ENCODE results near the gene GPA33. TPM values are rescaled to one million over a fixed set of nuclear protein-coding genes. Genes with fewer than 3 reads are reported as not detected.

Gene GPA33, protein sequence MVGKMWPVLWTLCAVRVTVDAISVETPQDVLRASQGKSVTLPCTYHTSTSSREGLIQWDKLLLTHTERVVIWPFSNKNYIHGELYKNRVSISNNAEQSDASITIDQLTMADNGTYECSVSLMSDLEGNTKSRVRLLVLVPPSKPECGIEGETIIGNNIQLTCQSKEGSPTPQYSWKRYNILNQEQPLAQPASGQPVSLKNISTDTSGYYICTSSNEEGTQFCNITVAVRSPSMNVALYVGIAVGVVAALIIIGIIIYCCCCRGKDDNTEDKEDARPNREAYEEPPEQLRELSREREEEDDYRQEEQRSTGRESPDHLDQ
- polyA plus RNA-seq (ENCODE audit: low read depth in 6 of 6) = 10 to 100 TPM in 1 of 6 donors, 1 to 10 TPM in 5; 3.4 to 14.6 (median 5.7) TPM

DNA sequence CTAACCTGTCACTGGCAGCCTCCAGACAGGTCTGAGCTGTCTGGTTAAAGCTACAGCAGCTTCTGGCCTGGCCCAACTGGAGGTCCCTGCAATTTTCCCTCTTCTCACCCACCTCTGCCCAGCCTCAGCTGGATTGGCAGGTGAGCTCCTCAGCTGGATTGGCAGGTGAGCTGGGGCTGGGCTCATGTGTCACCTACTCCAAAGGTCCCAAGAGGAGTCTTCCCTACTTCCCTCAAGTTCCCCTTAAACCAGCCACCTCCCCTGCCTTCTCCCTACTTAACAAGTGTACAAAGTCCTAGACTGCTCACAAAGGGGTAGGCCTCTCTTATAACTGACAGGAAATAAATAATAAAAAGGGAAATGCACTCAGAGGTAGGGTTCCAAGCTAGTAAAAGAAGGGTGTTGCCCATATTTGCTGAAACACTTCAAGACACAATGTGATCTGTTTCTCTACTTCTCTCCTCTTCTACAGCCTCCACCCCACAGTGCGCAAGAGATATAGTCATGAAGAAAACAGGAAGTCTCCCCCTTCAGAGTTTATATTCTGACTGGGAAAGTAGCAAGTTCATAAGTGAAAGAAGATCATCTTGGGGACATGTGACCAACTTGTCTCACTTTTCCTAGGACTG lies at the start of gene GPA33:
GPA33 (minus strand) TSS at position 64 of the 629 bp plus-strand sequence. CDS start 90 bp downstream, outside the sequence.
- H3K4me3 Mint-ChIP-seq = peak within 1 kb of the TSS in 7 of 8 donors; percentile 69 to 88 (median 77)
- DNase-seq (peak; percentile 66), ATAC-seq (ENCODE audit: low read depth in 2 of 2) (peak; percentile 96 to 97)
- H3K36me3 Mint-ChIP-seq = peaks cover 0 to 7% of the 10 kb centered on the region in 2 donors
- peaks cover 0 to 2% (median 0%) of the 10 kb centered on the region in 7 donors for H3K9me3 Mint-ChIP-seq
- H3K4me1 Mint-ChIP-seq = peaks cover 17 to 24% (median 24%) of the 10 kb centered on the region in 3 donors
- peaks cover 7 to 11% (median 9%) of the 10 kb centered on the region in 3 donors for H3K27me3 Mint-ChIP-seq
- H3K27ac Mint-ChIP-seq = peak within 1 kb of the TSS; percentile 85 to 98 (median 97)

DNA sequence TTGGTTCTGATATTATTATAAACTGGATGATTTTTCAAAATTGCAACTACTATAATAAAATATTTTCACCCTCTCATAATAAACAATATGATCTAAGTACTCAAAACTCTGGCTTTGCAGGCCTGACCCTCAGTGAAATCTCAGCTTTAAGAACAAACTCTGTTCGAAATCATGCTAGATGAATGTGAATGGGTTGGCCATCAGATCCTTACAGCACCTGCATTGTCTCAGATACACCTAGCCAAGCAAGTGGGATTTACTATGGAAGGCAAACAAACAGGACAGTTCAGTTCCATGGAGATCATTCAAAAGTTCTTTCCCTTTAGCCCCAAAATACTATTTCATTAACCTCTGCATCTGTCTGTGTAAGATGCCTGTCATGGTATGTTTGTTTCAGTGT lies 48.5 kb upstream of the GPA33 start:
- Mint-ChIP-seq H3K36me3 (peaks cover 0 to 5% of the 10 kb centered on the region in 2 donors), H3K9me3 (peaks cover 0 to 12% (median 6%) of the 10 kb centered on the region in 7 donors), H3K27me3 (peaks cover 15 to 22% (median 21%) of the 10 kb centered on the region in 3 donors), H3K4me1 (no peaks in the 10 kb centered on the region), H3K27ac (no peak overlapping the region), H3K4me3 (no peak overlapping the region)
- no peak for ATAC-seq (ENCODE audit: low read depth in 2 of 2)
- no peak for DNase-seq

DNA sequence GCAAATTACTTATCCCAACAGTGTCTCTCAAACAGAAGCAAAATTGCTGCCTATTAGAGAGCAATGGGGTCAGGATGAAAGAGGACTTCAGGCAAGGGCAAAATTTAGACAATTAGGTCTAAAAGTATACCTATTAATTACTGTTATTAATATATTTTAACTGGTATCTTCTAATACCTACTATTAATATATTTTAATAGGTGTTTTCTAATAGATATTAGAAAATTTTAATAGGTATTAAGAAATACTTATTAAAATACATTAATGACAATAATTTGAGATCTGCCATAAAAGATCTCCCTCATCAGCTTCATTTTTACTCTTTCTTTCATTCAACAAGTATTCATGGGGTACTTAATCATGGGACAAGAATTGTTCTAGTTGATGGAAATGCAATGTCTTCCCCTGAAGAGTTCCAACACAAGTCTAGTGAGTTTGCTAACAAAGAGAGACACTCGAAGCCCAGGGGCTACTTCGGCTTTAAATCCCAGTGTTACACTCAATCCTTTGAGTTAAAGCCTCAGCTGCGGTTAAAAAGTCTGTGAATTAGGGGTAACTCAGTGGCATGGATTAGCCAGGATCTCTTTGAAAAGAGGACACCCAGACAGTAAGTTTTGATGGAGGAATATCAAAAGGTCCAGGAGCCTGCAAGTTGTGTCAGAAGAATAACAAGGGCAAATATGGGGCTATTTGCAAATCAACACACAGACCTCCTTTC lies 47.8 kb upstream of the GPA33 start:
- peaks cover 0 to 5% (median 0%) of the 10 kb centered on the region in 3 donors for H3K4me1 Mint-ChIP-seq
- DNase-seq (no peak), ATAC-seq (ENCODE audit: low read depth in 2 of 2) (no peak)
- H3K27me3 Mint-ChIP-seq = peaks cover 15 to 23% (median 16%) of the 10 kb centered on the region in 3 donors
- H3K27ac Mint-ChIP-seq = no peak overlapping the region
- no peaks in the 10 kb centered on the region for H3K36me3 Mint-ChIP-seq
- peaks cover 0 to 12% (median 3%) of the 10 kb centered on the region in 7 donors for H3K9me3 Mint-ChIP-seq
- H3K4me3 Mint-ChIP-seq = no peak overlapping the region

DNA sequence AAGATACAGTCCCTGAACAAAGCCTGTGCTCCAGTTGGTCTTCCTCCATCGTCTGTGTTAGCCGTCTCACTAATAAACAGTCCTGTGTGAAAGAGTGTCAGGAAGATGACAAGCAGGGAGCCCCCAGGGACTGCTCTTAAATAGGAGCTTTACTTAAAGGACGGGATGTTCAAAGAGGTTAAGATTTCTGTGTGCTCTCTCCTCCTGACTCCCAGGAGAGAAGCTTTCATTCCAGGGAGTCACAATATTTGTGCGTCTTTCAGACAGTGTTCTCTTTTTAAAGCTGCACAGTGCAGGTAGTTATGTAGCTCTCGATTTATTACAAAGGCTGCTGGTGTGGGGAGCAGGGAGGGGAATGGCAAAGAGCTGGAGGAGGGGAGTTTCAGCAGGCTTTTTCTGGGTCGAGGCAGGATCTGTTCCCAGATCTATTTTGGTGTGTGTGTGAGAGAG lies 47.2 kb upstream of the GPA33 start:
- peaks cover 0 to 10% (median under 1%) of the 10 kb centered on the region in 7 donors for H3K9me3 Mint-ChIP-seq
- no peak for ATAC-seq (ENCODE audit: low read depth in 2 of 2)
- H3K27ac Mint-ChIP-seq = no peak overlapping the region
- peaks cover 15 to 23% (median 16%) of the 10 kb centered on the region in 3 donors for H3K27me3 Mint-ChIP-seq
- DNase-seq = no peak
- peaks cover 0 to 8% (median 0%) of the 10 kb centered on the region in 3 donors for H3K4me1 Mint-ChIP-seq
- H3K36me3 Mint-ChIP-seq = no peaks in the 10 kb centered on the region
- no peak overlapping the region for H3K4me3 Mint-ChIP-seq

DNA sequence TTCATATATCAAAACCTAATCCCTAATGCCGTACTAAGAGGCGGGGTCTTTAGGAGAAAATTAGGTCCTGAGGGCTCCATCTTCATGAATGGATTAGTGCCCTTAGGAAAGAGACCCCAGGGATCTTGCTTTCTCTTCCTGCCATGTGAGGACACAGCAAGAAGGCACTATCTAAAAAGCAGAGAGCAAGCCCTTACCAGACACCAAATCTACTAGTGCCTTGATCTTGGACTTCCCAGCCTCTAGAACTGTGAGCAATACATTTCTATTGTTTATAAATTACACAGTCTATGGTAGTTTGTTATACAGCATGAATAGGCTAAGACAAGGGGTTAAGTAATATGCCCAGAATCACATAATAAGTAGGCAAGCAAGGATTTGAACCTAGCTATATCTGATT lies 46.6 kb upstream of the GPA33 start:
- DNase-seq (no peak), ATAC-seq (ENCODE audit: low read depth in 2 of 2) (no peak)
- Mint-ChIP-seq H3K9me3 (peaks cover 0 to 6% (median 0%) of the 10 kb centered on the region in 7 donors), H3K4me3 (no peak overlapping the region), H3K4me1 (peaks cover 0 to 11% (median 0%) of the 10 kb centered on the region in 3 donors), H3K27me3 (peaks cover 15 to 23% (median 16%) of the 10 kb centered on the region in 3 donors), H3K27ac (no peak overlapping the region), H3K36me3 (no peaks in the 10 kb centered on the region)

DNA sequence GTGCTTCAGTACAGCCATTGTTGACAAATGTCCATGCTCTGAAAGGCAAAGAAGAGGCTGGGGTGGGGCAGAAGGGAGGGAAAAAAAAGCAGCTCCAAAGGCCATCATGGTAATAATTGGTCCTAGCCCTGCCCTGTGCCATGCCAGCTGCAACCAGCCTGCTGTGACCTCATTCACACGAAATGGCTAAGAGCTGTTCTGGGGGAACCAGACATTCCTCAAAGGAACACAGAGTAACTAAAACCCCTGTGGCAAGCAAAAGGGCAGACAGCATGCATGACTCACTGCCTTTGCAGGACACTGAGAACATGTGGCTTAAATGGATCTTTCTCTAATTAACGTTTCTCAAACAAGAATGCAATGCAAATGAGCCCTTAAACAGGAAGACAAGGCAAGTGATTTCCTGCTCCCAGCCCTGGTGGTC lies 46.0 kb upstream of the GPA33 start:
- H3K27ac Mint-ChIP-seq = no peak overlapping the region
- H3K4me1 Mint-ChIP-seq = peaks cover 0 to 11% (median 0%) of the 10 kb centered on the region in 3 donors
- H3K27me3 Mint-ChIP-seq = peaks cover 15 to 23% (median 16%) of the 10 kb centered on the region in 3 donors
- no peaks in the 10 kb centered on the region for H3K36me3 Mint-ChIP-seq
- peaks cover 0 to 6% (median 0%) of the 10 kb centered on the region in 7 donors for H3K9me3 Mint-ChIP-seq
- DNase-seq = no peak
- no peak for ATAC-seq (ENCODE audit: low read depth in 2 of 2)
- H3K4me3 Mint-ChIP-seq = no peak overlapping the region

DNA sequence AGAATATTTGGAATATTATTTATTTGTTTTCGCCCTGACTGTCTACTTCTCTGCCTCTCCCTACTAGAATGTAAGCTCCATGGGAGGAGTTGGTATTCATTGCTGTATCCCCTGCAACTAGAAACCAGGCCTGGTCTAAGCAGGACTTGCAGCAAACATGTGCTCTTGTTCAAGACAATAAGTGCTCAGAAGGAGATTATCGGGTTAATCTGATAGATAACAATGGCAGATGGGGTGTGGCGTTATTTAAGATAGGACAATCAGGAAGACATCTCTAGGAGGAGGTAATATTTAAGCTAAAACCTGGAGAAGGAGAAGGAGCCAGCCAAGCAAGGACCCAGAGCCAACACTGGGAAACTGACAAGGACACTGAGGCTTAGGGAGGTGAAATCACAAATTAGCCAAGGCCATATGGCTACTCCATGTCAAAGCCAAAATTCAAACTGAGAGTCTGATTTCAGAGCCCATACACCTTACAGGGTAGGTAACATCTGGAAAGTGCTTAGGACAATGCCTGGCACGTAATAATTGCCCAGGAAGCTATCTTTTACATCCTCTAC lies 45.2 kb upstream of the GPA33 start:
- Mint-ChIP-seq H3K4me1 (peaks cover 0 to 11% (median 0%) of the 10 kb centered on the region in 3 donors), H3K9me3 (peaks cover 0 to 6% (median 0%) of the 10 kb centered on the region in 7 donors), H3K4me3 (no peak overlapping the region), H3K27me3 (peaks cover 15 to 23% (median 16%) of the 10 kb centered on the region in 3 donors), H3K36me3 (no peaks in the 10 kb centered on the region), H3K27ac (no peak overlapping the region)
- DNase-seq (no peak), ATAC-seq (ENCODE audit: low read depth in 2 of 2) (no peak)

DNA sequence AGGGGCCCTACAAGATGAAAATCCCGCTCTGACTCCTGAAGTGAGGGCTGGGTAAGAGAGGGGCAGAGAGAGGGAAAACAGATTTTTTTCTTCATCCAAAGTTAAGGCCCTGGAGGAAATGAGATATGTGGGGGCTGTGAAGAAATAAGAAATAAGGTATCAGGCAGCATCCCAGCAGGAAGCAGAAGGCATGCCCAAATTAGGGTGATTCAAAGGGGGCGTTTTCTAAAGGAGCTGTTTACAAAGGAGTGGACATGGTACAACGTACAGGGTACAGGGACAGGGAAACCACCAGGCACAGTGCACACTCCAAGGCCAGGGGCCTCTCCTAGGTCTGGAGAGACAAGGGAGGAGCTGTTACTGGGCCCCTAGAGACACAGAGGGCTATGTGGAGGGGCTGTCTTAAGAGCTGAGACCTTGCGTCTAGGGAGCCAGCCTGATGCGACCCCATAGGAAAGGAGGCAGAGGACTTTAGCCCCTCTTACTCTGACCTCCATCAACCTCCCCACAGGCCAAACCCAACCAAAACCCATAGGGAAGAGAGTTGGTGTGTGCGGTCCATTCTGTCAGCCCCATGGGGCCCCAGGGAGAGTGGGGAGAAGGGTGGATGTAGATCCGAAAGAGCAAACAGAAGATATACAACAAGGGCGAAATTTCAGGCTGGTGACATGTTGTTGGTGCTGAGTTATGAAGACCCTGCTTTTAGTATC lies 42.3 kb upstream of the GPA33 start:
- Mint-ChIP-seq H3K4me1 (peaks cover 0 to 11% (median 0%) of the 10 kb centered on the region in 3 donors), H3K27me3 (peaks cover 23 to 47% (median 25%) of the 10 kb centered on the region in 3 donors), H3K36me3 (no peaks in the 10 kb centered on the region), H3K9me3 (peaks cover 0 to 6% (median 0%) of the 10 kb centered on the region in 7 donors), H3K4me3 (no peak overlapping the region), H3K27ac (no peak overlapping the region)
- ATAC-seq (ENCODE audit: low read depth in 2 of 2) (no peak), DNase-seq (no peak)

DNA sequence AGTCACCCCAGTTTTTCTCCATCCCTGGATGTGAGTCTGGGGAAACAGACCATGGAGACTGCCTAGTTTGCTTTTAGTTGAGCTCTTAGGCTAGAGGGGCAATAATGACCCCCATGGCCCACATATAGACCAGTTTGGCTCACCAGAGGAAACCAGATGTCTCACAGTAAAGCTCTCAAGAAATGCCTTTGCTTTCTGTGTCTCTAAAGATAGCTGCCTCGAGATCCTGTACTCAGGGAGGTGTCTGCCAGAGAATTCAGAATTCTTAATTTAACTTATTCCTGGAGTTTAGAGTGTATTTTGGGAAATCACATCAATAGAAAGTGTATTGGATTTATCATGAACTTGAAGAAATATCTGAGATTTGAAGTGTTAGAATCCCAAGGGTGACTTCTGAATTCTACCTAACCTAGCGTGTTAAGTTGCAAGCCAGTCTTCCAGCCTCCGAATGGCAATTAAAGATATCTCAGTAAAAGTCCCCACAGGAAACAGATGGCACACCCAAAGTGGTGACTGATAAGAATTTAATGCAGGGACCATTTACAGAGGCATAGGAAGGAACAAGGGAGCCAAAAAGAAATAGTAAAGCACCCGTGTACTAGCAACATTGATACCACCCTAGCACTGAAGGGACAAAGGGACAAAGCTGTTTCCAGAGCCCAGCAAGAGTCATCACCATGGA lies 40.8 kb upstream of the GPA33 start:
- Mint-ChIP-seq H3K9me3 (no peaks in the 10 kb centered on the region), H3K36me3 (no peaks in the 10 kb centered on the region), H3K4me3 (no peak overlapping the region), H3K27me3 (peaks cover 35 to 45% (median 36%) of the 10 kb centered on the region in 3 donors), H3K4me1 (peaks cover 0 to 11% (median 0%) of the 10 kb centered on the region in 3 donors), H3K27ac (no peak overlapping the region)
- DNase-seq = no peak
- no peak for ATAC-seq (ENCODE audit: low read depth in 2 of 2)

DNA sequence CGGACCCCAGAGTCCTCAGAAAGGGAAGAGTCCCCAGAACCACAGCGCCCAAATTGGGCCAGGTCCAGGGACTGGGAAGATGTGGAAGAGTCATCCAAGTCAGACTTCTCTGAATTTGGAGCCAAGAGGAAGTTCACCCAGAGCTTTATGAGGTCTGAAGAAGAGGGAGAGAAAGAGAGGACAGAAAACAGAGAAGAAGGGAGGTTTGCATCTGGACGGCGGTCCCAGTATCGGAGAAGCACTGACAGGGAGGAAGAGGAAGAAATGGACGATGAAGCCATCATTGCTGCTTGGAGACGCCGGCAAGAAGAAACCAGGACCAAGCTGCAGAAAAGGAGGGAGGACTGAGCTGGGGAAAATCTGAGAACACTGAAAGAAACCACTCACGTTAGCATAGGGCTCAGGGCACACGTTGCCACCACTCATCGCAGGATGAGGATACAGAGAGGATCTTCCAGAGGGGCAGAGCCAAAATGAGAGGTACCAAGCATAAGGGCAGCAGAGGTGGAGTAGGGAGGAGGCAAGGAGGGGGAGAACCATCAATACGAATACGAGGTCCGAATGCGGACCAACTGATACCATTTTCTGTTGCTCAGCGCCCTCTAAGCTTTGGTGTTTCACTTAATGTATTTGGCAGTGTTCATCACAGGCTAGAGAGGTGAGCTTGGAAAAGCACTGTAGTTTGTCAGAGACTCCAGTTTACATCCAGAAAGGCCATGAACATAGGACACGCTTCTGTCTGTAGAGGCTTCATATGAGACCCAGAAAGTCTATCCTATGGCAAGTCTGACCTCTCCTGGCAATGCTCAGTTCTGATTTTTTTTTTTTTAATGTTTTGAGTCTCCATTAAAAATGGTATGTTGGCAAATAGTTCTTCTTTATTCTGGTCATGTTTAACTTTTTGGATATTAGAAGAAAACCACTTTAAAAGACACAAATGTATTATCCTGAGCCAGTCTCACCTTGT lies 38.4 kb upstream of the GPA33 start:
- Mint-ChIP-seq H3K27me3 (peaks cover 32 to 47% (median 34%) of the 10 kb centered on the region in 3 donors), H3K36me3 (no peaks in the 10 kb centered on the region), H3K27ac (peak overlapping the region in 1 of 6 donors; percentile 11), H3K4me3 (no peak overlapping the region), H3K4me1 (peaks cover 0 to 11% (median 0%) of the 10 kb centered on the region in 3 donors), H3K9me3 (no peaks in the 10 kb centered on the region)
- DNase-seq = no peak
- no peak for ATAC-seq (ENCODE audit: low read depth in 2 of 2)

DNA sequence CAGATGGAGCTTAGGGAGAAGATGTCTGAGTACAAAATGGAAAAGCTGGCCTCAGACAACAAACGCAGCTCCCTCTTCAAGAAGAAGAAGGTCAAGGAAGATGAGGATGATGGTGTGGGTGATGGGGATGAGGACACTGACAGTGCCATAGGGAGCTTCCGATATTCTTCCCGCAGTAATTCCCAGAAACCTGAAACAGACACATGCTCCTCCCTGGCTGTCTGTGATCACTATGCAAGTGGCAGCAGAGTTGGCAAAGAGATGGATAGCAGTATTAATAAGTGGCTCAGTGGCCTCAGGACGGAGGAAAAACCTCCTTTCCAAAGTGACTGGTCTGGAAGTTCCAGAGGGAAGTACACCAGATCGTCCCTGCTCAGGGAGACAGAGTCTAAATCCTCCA lies 37.5 kb upstream of the GPA33 start:
- no peaks in the 10 kb centered on the region for H3K36me3 Mint-ChIP-seq
- no peaks in the 10 kb centered on the region for H3K9me3 Mint-ChIP-seq
- no peak overlapping the region for H3K27ac Mint-ChIP-seq
- peaks cover 0 to 6% (median 0%) of the 10 kb centered on the region in 3 donors for H3K4me1 Mint-ChIP-seq
- H3K27me3 Mint-ChIP-seq = peaks cover 34 to 43% (median 39%) of the 10 kb centered on the region in 3 donors
- H3K4me3 Mint-ChIP-seq = no peak overlapping the region
- no peak for DNase-seq
- no peak for ATAC-seq (ENCODE audit: low read depth in 2 of 2)

All from naive B cell (primary cell).